GM23338 (cell line): Measurements from ENCODE around the gene RPH3AL. TPM values are rescaled to one million over a fixed set of nuclear protein-coding genes. Genes with fewer than 3 reads are reported as not detected.

Experiments used
- ATAC-seq: fragments of 200-7000 bp; cut with Tn5 transposase; 3 replicates; pipeline ENCODE4 v1.9.1; 2020
- DNase-seq: peaks from one replicate; pipeline ENCODE4 v3.0.0-alpha.2; 2015; ENCODE audit warnings: low spot score
- H2AFZ ChIP-seq: fragments of 200-600 bp; sonication (generic); 2 replicates; pipeline ENCODE4 v1.8.0; 2016; ENCODE audit warnings: antibody characterized with exemption, mild to moderate bottlenecking, moderate library complexity
- H3F3A ChIP-seq: fragments of 200-600 bp; sonication (generic); replicated peaks from 2 replicates; pipeline ENCODE4 v1.8.0; 2017; ENCODE audit warnings: antibody characterized with exemption, mixed run types, low read depth
- H3K27ac ChIP-seq: fragments of 200-600 bp; sonication (generic); 2 replicates; pipeline ENCODE4 v1.6.1; 2016; ENCODE audit warnings: low read depth
- H3K27me3 ChIP-seq: fragments of 200-600 bp; sonication (generic); 2 replicates; pipeline ENCODE4 v1.8.0; 2016; ENCODE audit warnings: mild to moderate bottlenecking, mixed run types, moderate library complexity; ENCODE audit not compliant: insufficient read depth
- H3K36me3 ChIP-seq: fragments of 200-600 bp; sonication (generic); 2 replicates; pipeline ENCODE4 v1.8.0; 2016; ENCODE audit warnings: mild to moderate bottlenecking; ENCODE audit not compliant: insufficient read depth
- H3K4me1 ChIP-seq: fragments of 200-600 bp; sonication (generic); 2 replicates; pipeline ENCODE4 v1.8.0; 2016; ENCODE audit warnings: mild to moderate bottlenecking, moderate library complexity; ENCODE audit not compliant: insufficient read depth
- H3K4me2 ChIP-seq: fragments of 200-600 bp; sonication (generic); 2 replicates; pipeline ENCODE4 v1.7.1; 2017; ENCODE audit warnings: mixed run types
- H3K4me3 ChIP-seq: fragments of 200-600 bp; sonication (generic); 2 replicates; pipeline ENCODE4 v1.6.1; 2016; ENCODE audit warnings: mixed run types
- H3K79me2 ChIP-seq: fragments of 200-600 bp; sonication (generic); replicated peaks from 2 replicates; pipeline ENCODE4 v1.8.0; 2017; ENCODE audit warnings: mild to moderate bottlenecking; ENCODE audit not compliant: insufficient read depth
- H3K9me2 ChIP-seq: fragments of 200-600 bp; sonication (generic); 2 replicates; pipeline ENCODE4 v1.8.0; 2017; ENCODE audit not compliant: insufficient read depth
- H4K20me1 ChIP-seq: fragments of 200-600 bp; sonication (generic); replicated peaks from 2 replicates; pipeline ENCODE4 v1.8.0; 2017; ENCODE audit warnings: mild to moderate bottlenecking; ENCODE audit not compliant: insufficient read depth
- H3K27ac Mint-ChIP-seq: 2 replicates; pipeline ENCODE4 v1.8.0; 2020; ENCODE audit warnings: inconsistent platforms, mild to moderate bottlenecking, moderate library complexity, mixed read lengths
- H3K27me3 Mint-ChIP-seq: 3 replicates; pipeline ENCODE4 v1.8.0; 2022; ENCODE audit warnings: low read depth, mild to moderate bottlenecking, moderate library complexity, mixed read lengths, inconsistent platforms; ENCODE audit not compliant: insufficient read depth, poor library complexity
- H3K36me3 Mint-ChIP-seq: 3 replicates; pipeline ENCODE4 v1.8.0; 2021; ENCODE audit warnings: low read depth, mild to moderate bottlenecking, inconsistent platforms, moderate library complexity, mixed read lengths
- H3K4me1 Mint-ChIP-seq: 3 replicates; pipeline ENCODE4 v1.8.0; 2020; ENCODE audit warnings: mild to moderate bottlenecking, inconsistent platforms, mixed read lengths
- H3K4me3 Mint-ChIP-seq: 3 replicates; pipeline ENCODE4 v1.8.0; 2021; ENCODE audit warnings: moderate library complexity, mild to moderate bottlenecking, inconsistent platforms, mixed read lengths
- H3K9me3 Mint-ChIP-seq: 3 replicates; pipeline ENCODE4 v1.8.0; 2020; ENCODE audit warnings: moderate library complexity, mild to moderate bottlenecking, inconsistent platforms, mixed read lengths
- CTCF ChIP-seq, 2 experiments: fragments of 200-600 bp in 1 of 2; sonication (generic) in 1 of 2; conservative IDR thresholded peaks; 2 replicates each; pipeline versions ENCODE4 v1.5.1 to v1.6.1; 2016 to 2017; ENCODE audit warnings: antibody characterized with exemption in 2 of 2, low read depth in 2 of 2, mild to moderate bottlenecking in 2 of 2, moderate library complexity in 1 of 2
- ETS1 ChIP-seq: IDR thresholded peaks from 2 replicates; pipeline ENCODE4 v1.6.1; 2016; ENCODE audit warnings: antibody characterized with exemption
- NANOG ChIP-seq: IDR thresholded peaks from 2 replicates; pipeline ENCODE4 v1.6.1; 2016; ENCODE audit warnings: antibody characterized with exemption, borderline replicate concordance
- POLR2AphosphoS5 ChIP-seq: IDR thresholded peaks from 2 replicates; pipeline ENCODE4 v1.6.1; 2016; ENCODE audit warnings: antibody characterized with exemption, low read depth
- STAT1 ChIP-seq: IDR thresholded peaks from one replicate; pipeline ENCODE4 v1.6.1; 2016; ENCODE audit warnings: antibody characterized with exemption; ENCODE audit not compliant: unreplicated experiment
- ZNF114 ChIP-seq: fragments of 250-450 bp; sonication (Bioruptor Pico); IDR thresholded peaks from 2 replicates; pipeline ENCODE4 v1.5.0; 2020; ENCODE audit warnings: mild to moderate bottlenecking, moderate library complexity
- ZNF331 ChIP-seq: fragments of 250-450 bp; sonication (Bioruptor Pico); IDR thresholded peaks from 2 replicates; pipeline ENCODE4 v1.5.0; 2020; ENCODE audit warnings: low read depth, mild to moderate bottlenecking, moderate library complexity
- ZNF462 ChIP-seq: fragments of 250-450 bp; sonication (Bioruptor Pico); IDR thresholded peaks from 2 replicates; pipeline ENCODE4 v1.5.0; 2020; ENCODE audit warnings: mild to moderate bottlenecking, moderate library complexity
- polyA plus RNA-seq: library from polyadenylated mRNA; unstranded; fragments of >200 nt; fragmentation: Nextera tagmentation; extraction: Ambion mirVana; gene quantifications from 2 replicates; pipeline ENCODE4 v1.2.1, GENCODE V29; 2016
- total RNA-seq: library from RNA; depleted of rRNA; stranded (reverse); fragments of >200 nt; shearing (Covaris generic); gene quantifications from 2 replicates; pipeline ENCODE4 v1.2.3, GENCODE V29; 2014

The RPH3AL gene
- total and polyA plus RNA-seq, 2 experiments from 2014 or later = 2.7 to 6.3 TPM

- Histone ChIP-seq H3K4me2 (no peak overlapping the region), H3K4me1 (peaks cover 5% of the 10 kb centered on the region; the same call in 1 of the 2 replicates), H3F3A (no peaks in the 10 kb centered on the region), H3K27me3 (no peaks in the 10 kb centered on the region), H2AFZ (0 out of 2 replicates have a peak overlapping the region, but pooled peaks have one; percentile 56), H3K4me3 (no peak overlapping the region), H4K20me1 (no peaks in the 10 kb centered on the region), H3K27ac (no peak overlapping the region), H3K36me3 (no peaks in the 10 kb centered on the region), H3K9me2 (no peaks in the 10 kb centered on the region), H3K79me2 (no peaks in the 10 kb centered on the region)
- peaks cover 15% of the 10 kb centered on the region for H3K27me3 Mint-ChIP-seq
- no peak for DNase-seq
- no peak overlapping the region for H3K4me3 Mint-ChIP-seq
- H3K36me3 Mint-ChIP-seq = no peaks in the 10 kb centered on the region; the same call in 2 of the 3 replicates
- H3K9me3 Mint-ChIP-seq = peaks cover 6% of the 10 kb centered on the region; the same call in 2 of the 3 replicates
- TF ChIP-seq ZNF462 (CRISPR knock-in tag) = no peak
- TF ChIP-seq CTCF (conservative IDR thresholded peaks at IDR 0.05; ENCODE audit: low read depth in 2 of 2) = no peak
- no peak for TF ChIP-seq POLR2AphosphoS5
- no peak for TF ChIP-seq ZNF114 (CRISPR knock-in tag)
- no peak for TF ChIP-seq NANOG
- no peak for TF ChIP-seq STAT1
- TF ChIP-seq ZNF331 = no peak
- TF ChIP-seq ETS1 = no peak
- ATAC-seq = peak; percentile 21; the same call in 2 of the 3 replicates
- no peak overlapping the region for H3K27ac Mint-ChIP-seq
- H3K4me1 Mint-ChIP-seq = peaks cover 5% of the 10 kb centered on the region; the same call in 2 of the 3 replicates
Measured at GRCh38 chr17:286571-286970, 66.0 kb downstream of the RPH3AL start.
